Nephron progenitor cell (in vitro differentiated cells): ENCODE measurements around the gene HK2.

ENCODE experiments used
- DNase-seq: peaks from one replicate; pipeline ENCODE4 v3.0.0; 2021
- H3K27ac Mint-ChIP-seq: 2 replicates; pipeline ENCODE4 v1.8.0; 2021; ENCODE audit warnings: mild to moderate bottlenecking, moderate library complexity, mixed read lengths
- H3K27me3 Mint-ChIP-seq: 2 replicates; pipeline ENCODE4 v1.8.0; 2021; ENCODE audit warnings: mild to moderate bottlenecking, low read depth, mixed read lengths; ENCODE audit not compliant: poor library complexity
- H3K36me3 Mint-ChIP-seq: 2 replicates; pipeline ENCODE4 v1.8.0; 2021; ENCODE audit warnings: low read depth, mixed read lengths
- H3K4me1 Mint-ChIP-seq: 2 replicates; pipeline ENCODE4 v1.8.0; 2021; ENCODE audit warnings: mixed read lengths
- H3K4me3 Mint-ChIP-seq: 2 replicates; pipeline ENCODE4 v1.8.0; 2021; ENCODE audit warnings: mild to moderate bottlenecking, moderate library complexity, mixed read lengths
- H3K9me3 Mint-ChIP-seq: 2 replicates; pipeline ENCODE4 v1.8.0; 2021; ENCODE audit warnings: mild to moderate bottlenecking, moderate library complexity, mixed read lengths
- TF ChIP-seq, protein P1 (sequence below): fragments of 200-600 bp; sonication (generic); IDR thresholded peaks from 2 replicates; pipeline ENCODE4 v1.5.0; 2021; ENCODE audit warnings: antibody characterized with exemption

The HK2 gene

DNA sequence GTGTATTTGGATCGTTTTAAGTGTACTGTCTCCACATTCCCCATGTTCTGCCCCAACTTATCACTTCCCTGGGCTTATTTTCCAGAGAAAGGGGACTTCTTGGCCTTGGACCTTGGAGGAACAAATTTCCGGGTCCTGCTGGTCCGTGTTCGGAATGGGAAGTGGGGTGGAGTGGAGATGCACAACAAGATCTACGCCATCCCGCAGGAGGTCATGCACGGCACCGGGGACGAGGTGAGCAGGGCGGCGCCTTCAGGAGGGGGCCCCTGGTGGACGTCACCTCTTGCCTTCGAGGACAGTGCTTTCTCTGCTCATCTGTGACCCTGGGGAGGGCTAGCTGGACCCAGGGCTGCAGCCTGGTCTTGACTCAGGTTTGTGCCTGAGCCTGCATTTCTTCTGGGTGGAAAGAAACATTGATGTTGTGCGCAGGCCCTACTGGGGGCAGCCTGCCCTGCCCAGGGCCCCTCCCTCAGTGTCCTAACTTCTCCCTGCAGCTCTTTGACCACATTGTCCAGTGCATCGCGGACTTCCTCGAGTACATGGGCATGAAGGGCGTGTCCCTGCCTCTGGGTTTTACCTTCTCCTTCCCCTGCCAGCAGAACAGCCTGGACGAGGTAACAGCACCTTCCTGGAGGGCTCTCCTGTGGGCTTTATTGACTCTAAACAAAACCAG is 47.8 kb downstream of the HK2 start:
- Mint-ChIP-seq H3K27ac (no peak overlapping the region), H3K4me1 (no peaks in the 10 kb centered on the region), H3K9me3 (no peaks in the 10 kb centered on the region), H3K4me3 (no peak overlapping the region), H3K27me3 (peaks cover 6% of the 10 kb centered on the region), H3K36me3 (peaks cover 73% of the 10 kb centered on the region)
- TF ChIP-seq, protein P1, sequence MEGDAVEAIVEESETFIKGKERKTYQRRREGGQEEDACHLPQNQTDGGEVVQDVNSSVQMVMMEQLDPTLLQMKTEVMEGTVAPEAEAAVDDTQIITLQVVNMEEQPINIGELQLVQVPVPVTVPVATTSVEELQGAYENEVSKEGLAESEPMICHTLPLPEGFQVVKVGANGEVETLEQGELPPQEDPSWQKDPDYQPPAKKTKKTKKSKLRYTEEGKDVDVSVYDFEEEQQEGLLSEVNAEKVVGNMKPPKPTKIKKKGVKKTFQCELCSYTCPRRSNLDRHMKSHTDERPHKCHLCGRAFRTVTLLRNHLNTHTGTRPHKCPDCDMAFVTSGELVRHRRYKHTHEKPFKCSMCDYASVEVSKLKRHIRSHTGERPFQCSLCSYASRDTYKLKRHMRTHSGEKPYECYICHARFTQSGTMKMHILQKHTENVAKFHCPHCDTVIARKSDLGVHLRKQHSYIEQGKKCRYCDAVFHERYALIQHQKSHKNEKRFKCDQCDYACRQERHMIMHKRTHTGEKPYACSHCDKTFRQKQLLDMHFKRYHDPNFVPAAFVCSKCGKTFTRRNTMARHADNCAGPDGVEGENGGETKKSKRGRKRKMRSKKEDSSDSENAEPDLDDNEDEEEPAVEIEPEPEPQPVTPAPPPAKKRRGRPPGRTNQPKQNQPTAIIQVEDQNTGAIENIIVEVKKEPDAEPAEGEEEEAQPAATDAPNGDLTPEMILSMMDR, result no peak
- DNase-seq, result no peak

DNA sequence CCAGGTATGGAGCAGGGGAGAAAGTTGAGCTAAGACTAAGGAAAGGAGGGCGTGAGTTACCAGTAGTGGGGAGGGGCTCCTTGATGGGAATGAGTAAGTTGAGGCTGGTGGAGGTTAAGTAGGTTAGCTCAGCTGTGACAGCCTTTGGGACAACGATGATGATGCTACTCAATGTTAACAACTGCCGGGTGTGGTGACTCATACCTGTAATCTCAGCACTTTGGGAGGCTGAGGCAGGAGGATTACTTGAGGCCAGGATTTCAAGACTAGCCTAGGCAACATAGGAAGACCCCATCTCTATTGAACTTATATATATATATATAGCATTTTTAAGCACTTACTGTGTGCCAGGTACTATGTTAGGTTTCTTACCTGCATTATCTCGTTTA is 48.4 kb downstream of the HK2 start:
- no peak overlapping the region for H3K4me3 Mint-ChIP-seq
- no peaks in the 10 kb centered on the region for H3K9me3 Mint-ChIP-seq
- no peak for DNase-seq
- peaks cover 73% of the 10 kb centered on the region for H3K36me3 Mint-ChIP-seq
- H3K27ac Mint-ChIP-seq, result no peak overlapping the region
- no peaks in the 10 kb centered on the region for H3K4me1 Mint-ChIP-seq
- peaks cover 6% of the 10 kb centered on the region for H3K27me3 Mint-ChIP-seq
- TF ChIP-seq, protein P1, result no peak

DNA sequence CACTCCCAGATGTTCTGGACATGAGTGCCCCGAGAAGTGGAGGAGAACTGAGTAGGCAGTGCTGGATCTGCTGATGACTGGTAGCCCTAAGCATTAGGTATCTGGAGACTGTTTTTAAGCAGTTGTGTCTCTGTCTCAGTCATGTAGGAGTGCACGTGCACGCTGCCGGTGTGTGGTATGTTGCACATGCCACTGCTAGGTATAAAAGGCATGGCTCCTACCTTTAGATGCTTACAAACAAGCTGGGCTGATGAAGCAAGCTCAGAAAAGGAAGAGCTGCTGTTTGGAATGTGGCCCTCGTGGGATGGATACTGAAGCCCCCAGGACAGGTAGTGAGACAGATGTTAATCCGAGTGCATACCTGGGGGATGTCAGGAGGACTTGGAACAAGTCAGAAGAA is 49.1 kb downstream of the HK2 start:
- Mint-ChIP-seq H3K9me3 (no peaks in the 10 kb centered on the region), H3K4me3 (no peak overlapping the region), H3K27me3 (peaks cover 6% of the 10 kb centered on the region), H3K36me3 (peaks cover 70% of the 10 kb centered on the region), H3K4me1 (no peaks in the 10 kb centered on the region), H3K27ac (no peak overlapping the region)
- TF ChIP-seq, protein P1, result no peak
- no peak for DNase-seq

- peaks cover 76% of the 10 kb centered on the region for H3K36me3 Mint-ChIP-seq
- no peak overlapping the region for H3K27ac Mint-ChIP-seq
- peaks cover 7% of the 10 kb centered on the region for H3K27me3 Mint-ChIP-seq
- no peaks in the 10 kb centered on the region for H3K9me3 Mint-ChIP-seq
- no peak overlapping the region for H3K4me3 Mint-ChIP-seq
- no peaks in the 10 kb centered on the region for H3K4me1 Mint-ChIP-seq
- DNase-seq, result no peak
- TF ChIP-seq, protein P1, result no peak
Measured at GRCh38 chr2:74884118-74884762, 50.3 kb downstream of the HK2 start.

GRCh38 chr2:74884866-74885265 is 50.9 kb downstream of the HK2 start:
- H3K4me1 Mint-ChIP-seq, result no peaks in the 10 kb centered on the region
- H3K27me3 Mint-ChIP-seq, result peaks cover 11% of the 10 kb centered on the region
- H3K4me3 Mint-ChIP-seq, result no peak overlapping the region
- peaks cover 76% of the 10 kb centered on the region for H3K36me3 Mint-ChIP-seq
- no peaks in the 10 kb centered on the region for H3K9me3 Mint-ChIP-seq
- no peak overlapping the region for H3K27ac Mint-ChIP-seq
- TF ChIP-seq, protein P1, result no peak
- DNase-seq, result no peak

DNA sequence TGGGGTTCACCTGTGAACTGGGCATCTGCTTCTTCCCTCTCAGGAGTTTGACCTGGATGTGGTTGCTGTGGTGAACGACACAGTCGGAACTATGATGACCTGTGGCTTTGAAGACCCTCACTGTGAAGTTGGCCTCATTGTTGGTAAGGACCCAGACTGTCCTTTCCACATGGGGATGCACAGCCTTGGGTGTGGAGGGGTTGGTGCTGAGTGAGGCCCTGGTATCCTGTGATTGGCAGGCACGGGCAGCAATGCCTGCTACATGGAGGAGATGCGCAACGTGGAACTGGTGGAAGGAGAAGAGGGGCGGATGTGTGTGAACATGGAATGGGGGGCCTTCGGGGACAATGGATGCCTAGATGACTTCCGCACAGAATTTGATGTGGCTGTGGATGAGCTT is 52.3 kb downstream of the HK2 start:
- no peak for DNase-seq
- Mint-ChIP-seq H3K9me3 (no peaks in the 10 kb centered on the region), H3K27me3 (peaks cover 11% of the 10 kb centered on the region), H3K27ac (no peak overlapping the region), H3K4me3 (no peak overlapping the region), H3K36me3 (peaks cover 83% of the 10 kb centered on the region), H3K4me1 (no peaks in the 10 kb centered on the region)
- TF ChIP-seq, protein P1, result no peak
